ENCODE data around the gene ESF1.
"Not testable (repeated sequence)": the region's sequence is repeated elsewhere in the genome, so short reads cannot be mapped to it uniquely, and the experiment has no call there.

Gene ESF1

GRCh38 chr20:13788167-13788834, 3.6 kb upstream of the ESF1 start:
- DNase-seq (ENCODE audit: low read depth) = no peak

- no peak for DNase-seq (ENCODE audit: low read depth)
Observed at GRCh38 chr20:13786143-13786828, 1.6 kb upstream of the ESF1 start.

GRCh38 chr20:13784271-13784892, 337 bp downstream of the ESF1 start:
- DNase-seq (ENCODE audit: low read depth) = no peak

- DNase-seq (ENCODE audit: low read depth) = no peak
Observed at GRCh38 chr20:13783528-13783927, 1.2 kb downstream of the ESF1 start.

- DNase-seq (ENCODE audit: low read depth) = no peak
Observed at GRCh38 chr20:13778827-13779226, 5.9 kb downstream of the ESF1 start.

GRCh38 chr20:13777171-13777601, 7.5 kb downstream of the ESF1 start:
- no peak for DNase-seq (ENCODE audit: low read depth)

GRCh38 chr20:13775867-13776266, 8.9 kb downstream of the ESF1 start:
- DNase-seq (ENCODE audit: low read depth) = no peak

GRCh38 chr20:13772529-13772928, 12.2 kb downstream of the ESF1 start:
- no peak for DNase-seq (ENCODE audit: low read depth)

- DNase-seq (ENCODE audit: low read depth) = no peak
Observed at GRCh38 chr20:13771853-13772453, 12.8 kb downstream of the ESF1 start.

- DNase-seq (ENCODE audit: low read depth) = no peak
Observed at GRCh38 chr20:13770141-13770540, 14.6 kb downstream of the ESF1 start.

GRCh38 chr20:13765868-13766416, 18.8 kb downstream of the ESF1 start:
- no peak for DNase-seq (ENCODE audit: low read depth)

- no peak for DNase-seq (ENCODE audit: low read depth)
Observed at GRCh38 chr20:13765299-13765698, 19.4 kb downstream of the ESF1 start.

- not testable (repeated sequence) for DNase-seq (ENCODE audit: low read depth)
Observed at GRCh38 chr20:13760451-13760946, 24.2 kb downstream of the ESF1 start.

GRCh38 chr20:13758884-13759283, 25.8 kb downstream of the ESF1 start:
- DNase-seq (ENCODE audit: low read depth) = no peak

GRCh38 chr20:13756551-13756950, 28.2 kb downstream of the ESF1 start:
- no peak for DNase-seq (ENCODE audit: low read depth)

GRCh38 chr20:13755809-13756208, 28.9 kb downstream of the ESF1 start:
- DNase-seq (ENCODE audit: low read depth) = no peak

GRCh38 chr20:13753436-13754036, 31.2 kb downstream of the ESF1 start:
- no peak for DNase-seq (ENCODE audit: low read depth)

- DNase-seq (ENCODE audit: low read depth) = no peak
Observed at GRCh38 chr20:13749811-13750210, 34.9 kb downstream of the ESF1 start.

GRCh38 chr20:13745784-13746183, 38.9 kb downstream of the ESF1 start:
- no peak for DNase-seq (ENCODE audit: low read depth)

- DNase-seq (ENCODE audit: low read depth) = no peak
Observed at GRCh38 chr20:13744352-13744751, 40.4 kb downstream of the ESF1 start.

- no peak for DNase-seq (ENCODE audit: low read depth)
Observed at GRCh38 chr20:13741879-13742278, 42.8 kb downstream of the ESF1 start.

Measured in T follicular helper cell (primary cell).